Activated naive CD4-positive, alpha-beta T cell treated with Interleukin-2 at 50 U/mL for 16 hours (primary cell): ENCODE results near the gene BMP7.

ENCODE experiments used
- DNase-seq: peaks from one replicate; pipeline ENCODE4 v3.0.0-alpha.2; 2020

Gene BMP7

DNA sequence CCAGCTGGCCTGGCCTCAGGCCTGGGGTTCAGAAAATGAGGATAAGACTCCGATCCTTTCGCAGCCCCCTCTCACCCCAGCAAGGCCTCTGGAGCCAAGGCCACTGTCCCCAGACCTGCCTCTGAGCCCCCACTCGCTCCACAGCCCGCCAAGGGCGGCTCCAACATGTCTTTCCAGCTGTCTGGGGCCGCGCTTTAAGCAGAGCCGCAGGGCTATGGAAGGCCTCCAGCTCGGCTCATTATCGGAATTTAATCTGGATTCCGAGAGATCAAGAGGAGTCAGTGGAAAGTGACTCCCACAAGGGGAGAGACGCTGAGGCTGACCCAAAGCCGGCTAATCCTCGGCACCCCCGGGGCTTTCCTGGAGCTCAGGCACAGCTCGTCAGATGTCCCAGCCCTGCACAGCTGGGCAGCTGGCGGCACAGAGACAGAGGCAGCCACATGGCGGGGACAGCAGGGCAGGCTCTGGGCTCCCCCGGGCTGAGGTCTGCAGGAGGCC is 41.8 kb downstream of the BMP7 start:
- no peak for DNase-seq

DNA sequence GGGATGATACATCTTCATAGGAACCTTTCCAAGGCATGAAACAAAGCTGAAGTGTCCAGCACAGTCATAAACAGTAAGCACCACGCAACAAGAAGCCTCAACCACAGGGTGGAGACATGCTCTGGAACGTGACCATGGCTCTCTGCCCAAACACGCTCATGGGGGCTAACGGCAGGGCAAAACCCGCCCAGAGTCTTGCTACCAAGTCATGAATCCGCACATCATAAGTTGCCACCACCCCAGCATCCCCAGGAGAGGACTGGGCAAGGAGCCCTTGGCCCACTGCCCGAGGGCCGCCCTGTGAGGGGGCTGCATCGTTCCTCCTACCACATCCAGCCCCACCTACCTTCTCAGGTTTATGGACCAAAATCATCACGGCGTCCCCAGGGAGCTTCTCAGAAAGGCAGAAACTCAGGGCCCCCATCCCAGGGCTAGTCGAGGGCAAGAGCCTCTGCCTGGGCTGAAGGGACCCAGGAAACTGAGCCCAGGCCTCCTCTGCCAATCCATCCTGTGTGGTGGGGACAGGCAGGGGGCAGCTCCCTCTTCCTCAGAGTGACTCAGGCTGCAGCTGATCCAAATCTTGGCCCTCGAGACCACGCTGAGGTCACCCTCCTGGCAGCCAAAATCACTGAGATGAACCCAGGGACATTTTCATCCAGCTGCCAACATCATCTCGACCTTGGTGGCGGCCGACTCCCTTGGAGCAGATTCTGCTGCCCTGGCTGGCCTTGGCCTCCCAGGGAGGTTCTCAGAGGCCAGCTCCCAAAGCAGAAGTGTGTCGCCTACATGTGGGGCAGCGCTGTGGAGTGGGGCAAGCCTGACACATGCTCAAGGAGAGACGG is 42.6 kb downstream of the BMP7 start:
- DNase-seq = no peak

- DNase-seq = no peak
These were observed 43.9 kb downstream of the BMP7 start for GRCh38 chr20:57222631-57222950.

- DNase-seq = no peak
These were observed 44.4 kb downstream of the BMP7 start for GRCh38 chr20:57221916-57222630.

GRCh38 chr20:57220337-57221145 is 45.9 kb downstream of the BMP7 start:
- DNase-seq = no peak

GRCh38 chr20:57219071-57219677 is 47.3 kb downstream of the BMP7 start:
- DNase-seq = no peak

- no peak for DNase-seq
These were observed 48.0 kb downstream of the BMP7 start for GRCh38 chr20:57218489-57218888.

DNA sequence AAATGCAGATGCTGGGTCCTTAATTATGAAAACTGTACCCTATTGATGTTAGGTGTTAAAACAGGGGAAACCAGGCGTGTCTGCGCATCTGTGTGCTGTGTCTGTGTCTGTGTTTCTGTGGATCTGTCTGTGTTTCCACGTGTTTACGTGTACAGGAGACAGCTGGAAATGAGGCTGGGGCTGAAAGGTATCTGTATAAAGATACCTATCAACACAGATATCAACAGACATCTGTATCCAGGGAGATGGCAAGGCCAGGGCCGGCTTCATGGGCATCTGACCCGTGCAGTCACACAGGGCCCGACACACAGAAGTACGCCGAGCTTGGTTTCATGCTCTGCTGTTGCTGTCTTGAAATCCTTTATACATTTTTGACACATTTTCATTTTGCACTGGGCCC is 48.6 kb downstream of the BMP7 start:
- DNase-seq = no peak

DNA sequence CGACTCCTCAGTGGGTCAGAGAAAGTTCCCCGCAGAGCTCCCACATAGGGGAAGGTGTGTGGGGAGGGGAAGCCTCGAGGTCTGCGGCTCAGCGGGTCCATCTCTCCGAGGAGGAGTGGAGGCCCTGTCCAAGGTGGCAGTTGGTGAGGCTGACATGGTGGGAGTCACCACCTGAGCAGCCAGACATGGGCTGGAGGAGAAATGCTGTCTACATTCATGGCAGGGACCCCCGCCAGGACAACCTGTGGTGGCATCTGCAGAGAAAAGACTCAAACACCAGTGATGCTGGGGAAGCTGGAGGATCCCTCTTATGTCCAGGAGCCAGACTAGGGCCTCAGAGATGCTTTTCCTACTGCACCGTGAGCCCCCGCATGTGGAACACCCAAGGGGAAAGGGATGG is 49.8 kb downstream of the BMP7 start:
- DNase-seq = no peak

DNA sequence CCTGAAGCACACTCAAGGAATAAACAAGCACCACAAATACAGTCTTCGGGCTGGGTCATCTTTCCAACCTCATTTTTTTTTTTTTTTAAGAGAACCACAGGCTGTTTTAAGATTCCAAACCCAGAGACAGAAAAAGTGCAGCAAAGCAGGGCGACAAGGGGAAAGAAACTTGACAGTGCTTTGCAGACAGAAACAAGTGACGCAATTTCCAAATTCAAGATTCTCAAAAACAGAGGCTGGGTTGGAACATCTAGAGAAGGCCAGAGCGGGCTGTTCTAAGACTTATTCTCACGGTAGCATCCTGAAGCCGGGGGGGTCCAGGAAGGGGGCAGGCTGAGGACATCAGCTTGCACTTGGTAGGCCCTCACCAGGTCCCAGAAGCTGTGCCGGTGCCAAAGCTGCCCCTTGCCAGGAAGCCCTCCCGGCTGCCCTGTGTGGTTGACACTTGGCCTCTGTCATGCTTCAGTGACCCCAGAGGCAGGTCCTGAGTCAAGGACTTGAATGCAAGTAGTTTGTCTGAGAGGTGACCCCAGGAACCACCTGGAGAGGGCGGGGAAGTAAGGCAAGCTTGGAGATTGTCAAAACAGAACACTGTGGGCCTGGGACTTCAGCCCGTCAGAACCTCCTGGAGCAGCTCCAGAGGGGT is 50.5 kb downstream of the BMP7 start:
- no peak for DNase-seq

- no peak for DNase-seq
These were observed 51.0 kb downstream of the BMP7 start for GRCh38 chr20:57215426-57215825.

GRCh38 chr20:57214948-57215347 is 51.5 kb downstream of the BMP7 start:
- no peak for DNase-seq

DNA sequence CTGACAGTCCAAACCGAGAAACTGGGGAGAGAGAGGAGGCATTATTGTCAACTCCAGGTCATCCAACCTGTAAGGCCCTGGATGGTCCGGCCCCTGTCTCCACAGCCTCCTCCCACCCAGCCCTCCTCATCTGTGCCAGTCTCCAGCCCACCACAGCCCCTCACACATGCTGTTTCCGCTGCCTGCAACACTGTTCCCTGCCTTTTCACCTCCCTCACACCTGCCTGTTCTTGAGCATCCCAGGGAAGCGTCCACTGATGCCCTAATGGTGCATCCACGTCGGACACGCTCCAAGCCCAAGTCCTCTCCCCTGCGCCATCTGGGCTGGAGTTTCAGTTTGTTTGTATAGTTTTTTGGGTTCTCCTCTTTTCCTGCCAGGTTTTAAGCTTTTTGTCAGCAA is 52.0 kb downstream of the BMP7 start:
- DNase-seq = no peak

GRCh38 chr20:57213924-57214323 is 52.5 kb downstream of the BMP7 start:
- no peak for DNase-seq

DNA sequence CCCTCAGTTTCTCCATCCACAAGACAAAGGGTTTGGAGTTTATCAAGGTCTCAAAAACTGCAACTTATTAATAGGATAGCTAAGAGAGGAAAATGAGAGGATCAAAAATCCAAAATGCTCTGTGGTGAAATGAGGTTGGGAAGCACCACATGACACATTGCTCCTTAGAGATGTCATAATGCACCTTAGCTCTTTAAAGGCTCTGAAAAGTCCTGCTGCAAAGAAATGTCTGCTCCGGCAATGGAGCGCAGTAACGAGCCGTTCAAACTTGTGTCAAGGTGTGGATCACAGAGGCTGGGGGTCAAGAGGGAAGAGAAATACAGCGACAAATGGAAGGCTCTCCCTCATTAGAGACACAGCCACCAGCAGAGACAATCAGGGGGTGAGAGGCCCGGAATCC is 53.1 kb downstream of the BMP7 start:
- DNase-seq = no peak

DNA sequence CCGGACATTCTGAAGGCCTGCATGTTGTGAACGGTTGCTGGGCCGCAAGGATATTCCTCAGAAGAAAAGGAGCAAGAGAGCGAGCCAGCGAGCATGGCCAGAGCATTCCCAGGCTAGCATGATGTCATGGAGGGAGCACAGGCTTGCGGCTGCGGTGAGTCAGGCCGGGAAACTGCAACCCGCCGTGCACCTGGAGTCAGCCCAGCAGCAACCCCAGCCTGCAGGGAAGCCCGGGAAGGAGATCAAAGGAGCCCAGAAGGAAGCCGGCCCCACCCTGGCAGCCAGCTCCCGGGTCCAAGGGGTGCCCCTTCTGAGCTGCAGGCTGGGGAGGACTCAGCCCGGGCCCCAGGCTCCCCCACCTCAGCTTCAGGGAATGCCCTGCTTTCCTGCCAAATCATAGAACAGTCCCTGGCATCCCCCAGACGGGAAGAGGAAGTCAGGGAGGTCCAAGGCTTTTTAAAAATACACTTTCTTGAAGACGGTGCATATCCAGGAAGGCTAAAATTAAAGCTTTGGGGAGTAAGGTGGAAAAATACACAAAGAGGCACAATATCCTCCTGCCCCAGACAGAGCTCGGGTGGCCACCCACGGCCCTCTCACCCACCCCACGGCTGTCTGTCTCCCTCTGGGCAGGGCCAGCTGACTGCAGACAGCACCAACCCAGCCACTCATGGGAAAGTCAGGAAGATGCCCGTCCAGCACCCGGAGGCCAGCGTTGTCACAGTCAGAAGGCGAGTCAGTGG is 53.7 kb downstream of the BMP7 start:
- no peak for DNase-seq

DNA sequence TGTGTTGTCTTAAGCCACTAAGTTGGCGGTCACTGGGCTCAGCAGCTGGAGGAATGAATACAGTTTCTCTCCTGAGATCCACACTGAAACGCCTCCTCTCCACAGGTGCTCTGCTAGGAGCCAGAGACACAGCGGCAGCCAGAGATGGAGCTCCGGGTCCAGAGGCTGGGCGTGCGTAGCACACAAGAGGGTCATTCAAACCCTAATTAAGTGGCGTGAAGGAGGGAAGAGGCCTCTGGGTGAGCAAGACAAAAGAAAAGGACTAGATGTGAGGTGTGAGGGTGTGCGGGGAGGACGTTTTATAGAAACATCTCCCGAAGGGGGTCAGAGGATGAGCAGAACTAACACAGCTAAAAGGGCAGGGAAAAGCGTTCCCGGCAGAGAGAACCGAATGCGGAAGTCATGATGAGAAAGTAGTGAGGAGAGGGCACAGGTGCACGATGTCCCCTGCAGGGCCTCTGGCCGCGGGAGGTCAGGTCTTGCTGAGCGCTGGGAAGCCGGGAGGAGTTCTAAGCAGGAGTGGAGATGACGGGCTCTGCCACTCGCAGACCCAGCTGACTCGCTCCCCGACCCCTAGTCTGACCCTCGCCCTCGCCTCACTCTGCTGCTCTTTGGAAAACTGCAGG is 54.4 kb downstream of the BMP7 start:
- no peak for DNase-seq

DNA sequence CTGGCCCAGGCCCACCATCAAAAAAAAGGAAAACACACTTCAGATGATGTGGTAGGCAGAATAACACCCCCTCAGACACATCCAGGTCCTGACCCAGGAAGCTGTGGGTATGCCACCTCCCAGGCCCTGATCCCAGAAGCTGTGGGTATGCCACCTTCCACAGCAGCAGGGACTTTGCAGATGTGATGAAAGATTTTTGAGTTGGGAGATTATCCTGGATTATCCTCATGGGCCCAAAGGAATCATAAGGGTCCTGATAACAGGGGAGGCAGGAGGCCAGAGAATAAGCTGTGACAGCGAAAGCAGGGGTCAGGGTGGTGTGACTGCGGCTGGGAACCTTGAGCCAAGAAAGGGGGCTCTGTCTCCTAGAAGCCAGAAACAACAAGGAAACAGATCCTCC is 55.0 kb downstream of the BMP7 start:
- DNase-seq = no peak

- DNase-seq = no peak
These were observed 55.5 kb downstream of the BMP7 start for GRCh38 chr20:57210911-57211280.

- DNase-seq = no peak
These were observed 56.2 kb downstream of the BMP7 start for GRCh38 chr20:57210054-57210910.
